ENCODE measurements around the gene TIMELESS. TPM values are rescaled to one million over a fixed set of nuclear protein-coding genes. Genes with fewer than 3 reads are reported as not detected.
"Not testable (repeated sequence)": the region's sequence is repeated elsewhere in the genome, so short reads cannot be mapped to it uniquely, and the experiment has no call there.

TIMELESS gene
- total RNA-seq, 4 donors from 2014 or later: 2.9 to 6.5 (median 3.7) TPM

DNA sequence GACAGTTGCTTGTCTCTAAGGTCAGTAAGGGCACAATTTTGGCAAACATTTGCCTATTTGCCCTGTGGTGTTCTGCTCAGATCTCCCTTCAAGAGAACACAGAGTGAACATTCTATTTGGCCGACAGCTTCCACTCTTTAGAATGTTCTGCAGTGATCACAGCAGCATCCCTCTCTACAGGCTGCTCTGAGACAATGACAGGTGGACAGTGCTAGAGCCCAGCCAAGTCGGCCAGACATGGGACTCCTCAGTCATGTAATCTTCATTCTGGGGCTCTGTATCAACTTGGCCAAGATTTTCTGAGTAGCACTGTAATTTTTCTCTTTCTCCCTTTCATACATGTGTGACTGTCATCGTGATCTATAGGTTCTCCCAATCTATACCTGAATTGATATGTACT lies 34.8 kb downstream of the TIMELESS start:
- intact Hi-C loops (cut with DNase I; ENCODE audit: low total_unique reads): no loop called here
- WGBS, 2 donors: 93 to 94% methylated on average over 3 of the region's 3 CpGs
- no peak overlapping the region for H3K4me3 ChIP-seq (ENCODE audit: low read depth, poor library complexity, severe bottlenecking)
- no peak for DNase-seq (ENCODE audit: low spot score in 2 of 2)
- TF ChIP-seq POLR2A (IDR thresholded peaks at IDR 0.05): no peak
- TF ChIP-seq, protein P1, sequence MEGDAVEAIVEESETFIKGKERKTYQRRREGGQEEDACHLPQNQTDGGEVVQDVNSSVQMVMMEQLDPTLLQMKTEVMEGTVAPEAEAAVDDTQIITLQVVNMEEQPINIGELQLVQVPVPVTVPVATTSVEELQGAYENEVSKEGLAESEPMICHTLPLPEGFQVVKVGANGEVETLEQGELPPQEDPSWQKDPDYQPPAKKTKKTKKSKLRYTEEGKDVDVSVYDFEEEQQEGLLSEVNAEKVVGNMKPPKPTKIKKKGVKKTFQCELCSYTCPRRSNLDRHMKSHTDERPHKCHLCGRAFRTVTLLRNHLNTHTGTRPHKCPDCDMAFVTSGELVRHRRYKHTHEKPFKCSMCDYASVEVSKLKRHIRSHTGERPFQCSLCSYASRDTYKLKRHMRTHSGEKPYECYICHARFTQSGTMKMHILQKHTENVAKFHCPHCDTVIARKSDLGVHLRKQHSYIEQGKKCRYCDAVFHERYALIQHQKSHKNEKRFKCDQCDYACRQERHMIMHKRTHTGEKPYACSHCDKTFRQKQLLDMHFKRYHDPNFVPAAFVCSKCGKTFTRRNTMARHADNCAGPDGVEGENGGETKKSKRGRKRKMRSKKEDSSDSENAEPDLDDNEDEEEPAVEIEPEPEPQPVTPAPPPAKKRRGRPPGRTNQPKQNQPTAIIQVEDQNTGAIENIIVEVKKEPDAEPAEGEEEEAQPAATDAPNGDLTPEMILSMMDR (IDR thresholded peaks at IDR 0.05): no peak

DNA sequence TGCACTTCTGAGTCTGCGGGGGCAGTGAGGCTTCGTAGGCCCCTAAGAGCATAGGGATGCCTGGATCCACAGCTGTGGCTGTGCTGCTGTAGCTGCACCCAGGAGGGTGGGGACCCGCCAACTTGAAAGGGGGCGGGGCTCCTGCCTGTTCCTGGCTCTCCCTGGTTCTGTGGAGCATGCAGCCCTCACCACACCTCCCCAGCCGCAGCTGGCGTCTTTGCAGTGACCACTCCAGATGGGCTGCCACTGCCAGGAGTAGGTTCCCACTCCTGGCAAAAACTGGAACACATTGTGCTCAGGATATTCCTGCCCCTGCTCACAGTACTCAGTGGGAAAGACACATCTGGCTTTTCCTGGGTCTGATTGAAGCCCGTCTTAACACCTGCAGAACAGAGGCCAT lies 35.8 kb downstream of the TIMELESS start:
- DNase-seq (ENCODE audit: low spot score in 2 of 2): no peak
- intact Hi-C loops (cut with DNase I; ENCODE audit: low total_unique reads): no loop called here
- no peak for TF ChIP-seq POLR2A (IDR thresholded peaks at IDR 0.05)
- TF ChIP-seq, protein P1 (IDR thresholded peaks at IDR 0.05): no peak
- H3K4me3 ChIP-seq (ENCODE audit: low read depth, poor library complexity, severe bottlenecking): no peak overlapping the region
- WGBS, 2 donors: 54 to 62% methylated on average over 6 to 7 of the region's 7 CpGs

- H3K4me3 ChIP-seq (ENCODE audit: low read depth, poor library complexity, severe bottlenecking): no peak overlapping the region
- DNase-seq (ENCODE audit: low spot score in 2 of 2): no peak
- WGBS, 2 donors: 59 to 61% methylated on average over 4 to 5 of the region's 6 CpGs
- no peak for TF ChIP-seq POLR2A (IDR thresholded peaks at IDR 0.05)
- TF ChIP-seq, protein P1 (IDR thresholded peaks at IDR 0.05): no peak
- intact Hi-C loops (cut with DNase I; ENCODE audit: low total_unique reads): no loop called here
Measured at GRCh38 chr12:56411781-56412639, 37.2 kb downstream of the TIMELESS start.

DNA sequence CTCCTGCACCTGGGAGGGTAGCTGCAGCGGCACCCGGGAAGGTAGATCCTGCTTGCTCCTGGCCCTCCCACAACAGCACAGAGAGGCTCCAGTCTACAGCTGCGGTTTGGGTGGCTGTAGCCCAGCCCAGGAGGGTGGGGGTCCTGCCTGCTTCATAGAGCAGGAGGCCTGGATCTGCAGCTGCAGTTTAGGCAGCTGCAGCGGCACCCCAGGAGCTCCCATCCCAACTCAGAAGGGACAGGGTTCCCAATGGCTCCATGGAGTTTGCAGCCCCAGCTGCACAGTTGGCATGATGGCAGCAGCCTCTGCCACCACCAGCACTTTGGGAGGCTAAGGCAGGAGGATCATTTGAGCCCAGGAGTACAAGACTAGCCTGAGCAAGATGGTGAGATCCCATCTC lies 38.5 kb downstream of the TIMELESS start:
- no peak overlapping the region for H3K4me3 ChIP-seq (ENCODE audit: low read depth, poor library complexity, severe bottlenecking)
- intact Hi-C loops (cut with DNase I; ENCODE audit: low total_unique reads): no loop called here
- WGBS, 2 donors: 97% methylated on average over 4 of the region's 4 CpGs; no CpG with 5 or more reads in 1 of the 2 donors
- no peak for DNase-seq (ENCODE audit: low spot score in 2 of 2)
- TF ChIP-seq POLR2A (IDR thresholded peaks at IDR 0.05): no peak
- TF ChIP-seq, protein P1 (IDR thresholded peaks at IDR 0.05): no peak

- TF ChIP-seq POLR2A (IDR thresholded peaks at IDR 0.05): no peak
- intact Hi-C loops (cut with DNase I; ENCODE audit: low total_unique reads): no loop called here
- whole genome bisulfite sequencing, 2 donors: 90 to 91% methylated on average over 5 of the region's 5 CpGs
- no peak for DNase-seq (ENCODE audit: low spot score in 2 of 2)
- no peak overlapping the region for H3K4me3 ChIP-seq (ENCODE audit: low read depth, poor library complexity, severe bottlenecking)
Measured at GRCh38 chr12:56408799-56409417, 40.3 kb downstream of the TIMELESS start.

- H3K4me3 ChIP-seq (ENCODE audit: low read depth, poor library complexity, severe bottlenecking); intact Hi-C loops (cut with DNase I; ENCODE audit: low total_unique reads); DNase-seq (ENCODE audit: low spot score in 2 of 2): not testable (repeated sequence)
- WGBS, 2 donors: 91 to 97% methylated on average over 3 of the region's 3 CpGs
Measured at GRCh38 chr12:56404227-56404626, 45.0 kb downstream of the TIMELESS start.

GRCh38 chr12:56401612-56402011 lies 47.6 kb downstream of the TIMELESS start:
- DNase-seq (ENCODE audit: low spot score in 2 of 2); H3K4me3 ChIP-seq (ENCODE audit: low read depth, poor library complexity, severe bottlenecking); intact Hi-C loops (cut with DNase I; ENCODE audit: low total_unique reads): not testable (repeated sequence)

DNA sequence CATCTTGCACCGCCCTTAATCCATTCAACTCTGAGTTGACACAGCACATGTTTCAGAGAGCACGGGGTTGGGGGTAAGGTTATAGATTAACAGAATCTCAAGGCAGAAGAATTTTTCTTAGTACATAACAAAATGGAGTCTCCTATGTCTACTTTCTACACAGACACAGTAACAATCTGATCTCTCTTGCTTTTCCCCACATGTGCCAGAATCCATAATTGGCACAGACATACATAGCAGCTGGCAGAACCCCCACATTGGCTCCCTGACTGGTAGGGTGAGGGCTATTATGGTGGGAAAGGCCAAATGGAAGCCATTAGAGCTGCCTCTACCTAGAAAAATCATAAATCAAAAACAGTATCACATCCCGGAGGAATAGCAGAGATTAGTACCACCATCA lies 48.1 kb downstream of the TIMELESS start:
- 76 to 83% methylated on average over 1 to 2 of the region's 3 CpGs for WGBS, 2 donors
- H3K4me3 ChIP-seq (ENCODE audit: low read depth, poor library complexity, severe bottlenecking); intact Hi-C loops (cut with DNase I; ENCODE audit: low total_unique reads): not testable (repeated sequence)
- peak in 1 of 2 donors; percentile 3 for DNase-seq (ENCODE audit: low spot score in 2 of 2)

DNA sequence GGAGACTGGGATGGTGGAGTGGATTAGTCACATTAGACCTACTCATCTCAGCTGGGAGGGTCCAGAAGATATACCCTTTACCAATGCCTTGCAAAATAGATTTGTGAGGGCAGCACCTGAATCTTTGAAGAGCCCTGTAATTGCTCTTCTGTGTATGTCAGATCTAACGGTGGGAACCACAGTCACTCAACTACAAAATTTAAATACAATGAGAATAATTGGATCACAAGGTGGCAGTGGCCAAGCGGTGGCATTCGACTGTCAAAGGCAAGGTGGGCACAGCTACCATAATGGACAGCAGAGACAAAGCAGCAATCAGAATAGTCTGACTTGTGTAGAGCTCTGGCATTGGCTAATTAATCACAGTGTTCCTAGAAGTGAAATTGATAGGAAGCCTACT lies 49.8 kb downstream of the TIMELESS start:
- intact Hi-C loops (cut with DNase I; ENCODE audit: low total_unique reads); DNase-seq (ENCODE audit: low spot score in 2 of 2); H3K4me3 ChIP-seq (ENCODE audit: low read depth, poor library complexity, severe bottlenecking): not testable (repeated sequence)
- 88 to 98% methylated on average over 3 of the region's 3 CpGs for WGBS, 2 donors
